ENCODE results near the gene CAMTA1.

CAMTA1 gene

GRCh38 chr1:7579016-7579415 lies 793.8 kb downstream of the CAMTA1 start:
- peak overlapping the region in 4 of 11 experiments; percentile 11 to 68 (median 48); a peak in 3 of 22 replicates for H3K4me2 ChIP-seq
- no peak overlapping the region for H3K9ac ChIP-seq
- H3K36me3 ChIP-seq = no peaks in the 10 kb centered on the region
- H3K27me3 ChIP-seq = no peaks in the 10 kb centered on the region
- no peak overlapping the region for H3K4me3 ChIP-seq
- H4K20me1 ChIP-seq = no peaks in the 10 kb centered on the region
- no peak overlapping the region for H3K27ac ChIP-seq
- H3K9me3 ChIP-seq (replicated peaks in 1 of 11) = peaks cover 0 to 8% (median 0%) of the 10 kb centered on the region in 11 experiments; a peak in 3 of 22 replicates
- no peak for TF ChIP-seq Cebpa-rat (IDR thresholded peaks at IDR 0.05)
- H3K4me1 ChIP-seq = peaks cover 12 to 89% (median 63%) of the 10 kb centered on the region in 10 experiments

GRCh38 chr1:7579831-7580804 lies 794.9 kb downstream of the CAMTA1 start:
- Histone ChIP-seq H3K4me3 (no peak overlapping the region), H3K4me1 (peaks cover 11 to 78% (median 58%) of the 10 kb centered on the region in 10 experiments), H3K4me2 (peak overlapping the region in 6 of 11 experiments; percentile 23 to 68 (median 52); a peak in 10 of 22 replicates), H3K27ac (no peak overlapping the region), H3K9ac (no peak overlapping the region), H3K27me3 (no peaks in the 10 kb centered on the region), H4K20me1 (no peaks in the 10 kb centered on the region; a peak in 1 of 22 replicates), H3K36me3 (no peaks in the 10 kb centered on the region), H3K9me3 (replicated peaks in 1 of 11) (peaks cover 0 to 8% (median 0%) of the 10 kb centered on the region in 11 experiments; a peak in 3 of 22 replicates)
- no peak for TF ChIP-seq Cebpa-rat (IDR thresholded peaks at IDR 0.05)

GRCh38 chr1:7580923-7581753 lies 795.9 kb downstream of the CAMTA1 start:
- H3K4me1 ChIP-seq = peaks cover 4 to 75% (median 50%) of the 10 kb centered on the region in 10 experiments; a peak in 18 of 20 replicates
- H3K9me3 ChIP-seq (replicated peaks in 1 of 11) = peaks cover 0 to 8% (median 0%) of the 10 kb centered on the region in 11 experiments; a peak in 3 of 22 replicates
- 0 out of 22 replicates have a peak, but pooled peaks of 1 of the 11 experiments have one; percentile 20 for TF ChIP-seq Cebpa-rat (IDR thresholded peaks at IDR 0.05)
- no peaks in the 10 kb centered on the region for H3K36me3 ChIP-seq
- H4K20me1 ChIP-seq = peaks cover 0 to 3% (median 0%) of the 10 kb centered on the region in 11 experiments; a peak in 1 of 22 replicates
- H3K27ac ChIP-seq = peak overlapping the region in 1 of 11 experiments; percentile 24; a peak in 2 of 22 replicates
- peak overlapping the region in 9 of 11 experiments; percentile 33 to 68 (median 50); a peak in 16 of 22 replicates for H3K4me2 ChIP-seq
- H3K9ac ChIP-seq = no peak overlapping the region
- H3K27me3 ChIP-seq = no peaks in the 10 kb centered on the region
- H3K4me3 ChIP-seq = no peak overlapping the region

- Histone ChIP-seq H4K20me1 (peaks cover 0 to 9% (median 0%) of the 10 kb centered on the region in 11 experiments; a peak in 2 of 22 replicates), H3K9ac (no peak overlapping the region), H3K9me3 (replicated peaks in 1 of 11) (peaks cover 0 to 8% (median 0%) of the 10 kb centered on the region in 11 experiments; a peak in 3 of 22 replicates), H3K4me3 (no peak overlapping the region), H3K27ac (0 out of 22 replicates have a peak overlapping the region, but pooled peaks of 1 of the 11 experiments have one; percentile 24), H3K4me2 (peak overlapping the region in 9 of 11 experiments; percentile 17 to 68 (median 50); a peak in 12 of 22 replicates), H3K4me1 (peaks cover 4 to 72% (median 43%) of the 10 kb centered on the region in 10 experiments; a peak in 18 of 20 replicates), H3K27me3 (no peaks in the 10 kb centered on the region), H3K36me3 (no peaks in the 10 kb centered on the region)
- no peak for TF ChIP-seq Cebpa-rat (IDR thresholded peaks at IDR 0.05)
Measured at GRCh38 chr1:7581754-7582459, 796.7 kb downstream of the CAMTA1 start.

- H3K9me3 ChIP-seq (replicated peaks in 1 of 11) = peaks cover 0 to 8% (median 0%) of the 10 kb centered on the region in 11 experiments; a peak in 3 of 22 replicates
- no peaks in the 10 kb centered on the region for H3K27me3 ChIP-seq
- H3K4me3 ChIP-seq = no peak overlapping the region
- no peak overlapping the region for H3K9ac ChIP-seq
- peaks cover 0 to 9% (median 0%) of the 10 kb centered on the region in 11 experiments; a peak in 2 of 22 replicates for H4K20me1 ChIP-seq
- no peak overlapping the region for H3K27ac ChIP-seq
- H3K4me2 ChIP-seq = peak overlapping the region in 6 of 11 experiments; percentile 1 to 68 (median 20); a peak in 3 of 22 replicates
- H3K4me1 ChIP-seq = peaks cover 2 to 67% (median 38%) of the 10 kb centered on the region in 10 experiments; a peak in 18 of 20 replicates
- H3K36me3 ChIP-seq = no peaks in the 10 kb centered on the region
- no peak for TF ChIP-seq Cebpa-rat (IDR thresholded peaks at IDR 0.05)
Measured at GRCh38 chr1:7582460-7582972, 797.3 kb downstream of the CAMTA1 start.

GRCh38 chr1:7583291-7584096 lies 798.2 kb downstream of the CAMTA1 start:
- H3K4me3 ChIP-seq = no peak overlapping the region
- peaks cover 0 to 8% (median 0%) of the 10 kb centered on the region in 11 experiments; a peak in 3 of 22 replicates for H3K9me3 ChIP-seq (replicated peaks in 1 of 11)

GRCh38 chr1:7584157-7584556 lies 798.9 kb downstream of the CAMTA1 start:
- Histone ChIP-seq H3K4me2 (no peak overlapping the region), H3K4me1 (peaks cover 0 to 58% (median 39%) of the 10 kb centered on the region in 10 experiments; a peak in 17 of 20 replicates), H3K9me3 (replicated peaks in 1 of 11) (peaks cover 0 to 8% (median 0%) of the 10 kb centered on the region in 11 experiments; a peak in 3 of 22 replicates), H3K9ac (no peak overlapping the region), H3K36me3 (no peaks in the 10 kb centered on the region), H3K27me3 (no peaks in the 10 kb centered on the region), H4K20me1 (peaks cover 0 to 9% (median 0%) of the 10 kb centered on the region in 11 experiments; a peak in 2 of 22 replicates), H3K27ac (no peak overlapping the region), H3K4me3 (no peak overlapping the region)
- no peak for TF ChIP-seq Cebpa-rat (IDR thresholded peaks at IDR 0.05)

More at GRCh38 chr1:7583291-7584096, 798.2 kb downstream of the CAMTA1 start:
- TF ChIP-seq Cebpa-rat (IDR thresholded peaks at IDR 0.05) = no peak
- H3K27me3 ChIP-seq = no peaks in the 10 kb centered on the region
- H3K9ac ChIP-seq = no peak overlapping the region
- H3K27ac ChIP-seq = no peak overlapping the region
- H3K36me3 ChIP-seq = no peaks in the 10 kb centered on the region
- H3K4me1 ChIP-seq = peaks cover 0 to 65% (median 39%) of the 10 kb centered on the region in 10 experiments; a peak in 17 of 20 replicates
- H4K20me1 ChIP-seq = peaks cover 0 to 9% (median 0%) of the 10 kb centered on the region in 11 experiments; a peak in 2 of 22 replicates
- 0 out of 22 replicates have a peak overlapping the region, but pooled peaks of 2 of the 11 experiments have one; percentile 1 for H3K4me2 ChIP-seq

All from BLaER1 treated with 17β-estradiol and CSF1 and Interleukin-3, amounts not matched to agents 10 nM and 100 nM (cell line).